GM18873 (cell line): ENCODE measurements around the gene CRYAA.
A peak's percentile ranks its signal among the peaks of the same experiment; 100 is the strongest.
"Not testable (repeated sequence)": the region's sequence is repeated elsewhere in the genome, so short reads cannot be mapped to it uniquely, and the experiment has no call there.

Experiments
- ATAC-seq: cut with Tn5 transposase; IDR thresholded peaks from one replicate; pipeline ENCODE4 v1.9.1; 2021; ENCODE audit warnings: mild to moderate bottlenecking, moderate library complexity, moderate number of reproducible peaks; ENCODE audit not compliant: unreplicated experiment, low FRiP score

Gene CRYAA

DNA sequence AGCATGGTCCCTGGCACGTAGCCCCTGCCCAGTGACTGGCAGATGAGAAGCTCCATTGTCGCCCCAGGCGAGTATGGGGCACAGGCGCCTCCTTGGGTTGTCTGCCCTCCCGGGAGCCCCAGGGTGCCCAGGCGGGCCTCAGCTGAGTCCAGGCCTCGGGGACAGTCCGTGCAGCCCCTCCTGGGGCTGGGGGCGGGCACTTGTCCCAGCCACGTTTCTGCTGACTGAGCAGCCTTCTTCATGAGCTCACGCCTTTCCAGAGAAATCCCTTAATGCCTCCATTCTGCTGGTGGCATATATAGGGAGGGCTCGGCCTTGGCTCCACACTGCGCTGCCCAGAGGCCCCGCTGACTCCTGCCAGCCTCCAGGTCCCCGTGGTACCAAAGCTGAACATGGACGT is at the start of gene CRYAA:
CRYAA (plus strand) TSS at position 301 of the 400 bp plus-strand sequence; CDS start at position 393, 92 bp downstream.
- not testable (repeated sequence) for ATAC-seq

- ATAC-seq: not testable (repeated sequence)
Measured at GRCh38 chr21:43130094-43130493, 38.7 kb upstream of the CRYAA start.

GRCh38 chr21:43134520-43134919 is 34.3 kb upstream of the CRYAA start:
- ATAC-seq: not testable (repeated sequence)

DNA sequence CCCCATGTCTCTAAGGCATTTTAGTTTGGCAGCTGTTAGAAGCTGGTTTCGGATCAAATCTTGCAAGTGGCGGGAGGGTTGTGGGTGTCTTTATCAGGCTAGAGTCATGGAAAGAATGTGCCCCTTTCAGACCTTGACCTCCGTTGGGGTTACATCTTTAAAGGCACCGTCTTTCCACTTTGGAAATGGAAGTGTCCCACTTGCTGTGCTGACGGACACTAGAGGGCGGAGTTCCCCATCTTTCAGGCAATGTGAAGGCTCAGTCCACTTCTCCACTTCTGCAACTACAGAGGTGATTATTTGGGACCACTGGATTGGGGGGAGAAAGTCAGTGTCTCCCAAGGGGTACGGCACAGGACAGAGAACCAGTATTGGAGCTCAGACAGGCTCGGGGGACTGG is 29.9 kb upstream of the CRYAA start:
- not testable (repeated sequence) for ATAC-seq

DNA sequence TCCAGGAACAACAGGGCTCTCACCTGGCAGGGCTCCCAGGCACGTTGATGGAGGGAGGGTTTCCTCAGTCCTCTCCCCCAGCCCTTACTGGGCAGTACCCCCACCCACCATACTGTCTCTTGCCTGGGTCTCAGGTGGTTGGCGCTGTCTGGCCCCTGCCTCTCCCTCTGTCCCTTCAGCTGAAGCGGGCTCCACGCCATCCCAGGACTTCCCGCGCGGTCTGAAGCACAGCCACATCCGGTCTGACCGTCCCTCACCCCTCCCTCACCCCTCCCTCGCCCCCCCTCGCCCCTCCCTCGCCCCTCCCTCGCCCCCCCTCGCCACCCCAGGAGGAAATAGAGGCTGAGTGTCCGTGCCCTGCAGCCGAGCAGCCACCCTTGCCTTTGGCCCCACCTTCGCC is 27.4 kb upstream of the CRYAA start:
- not testable (repeated sequence) for ATAC-seq

GRCh38 chr21:43146637-43147036 is 22.2 kb upstream of the CRYAA start:
- ATAC-seq: not testable (repeated sequence)

GRCh38 chr21:43147999-43148398 is 20.8 kb upstream of the CRYAA start:
- ATAC-seq: not testable (repeated sequence)

DNA sequence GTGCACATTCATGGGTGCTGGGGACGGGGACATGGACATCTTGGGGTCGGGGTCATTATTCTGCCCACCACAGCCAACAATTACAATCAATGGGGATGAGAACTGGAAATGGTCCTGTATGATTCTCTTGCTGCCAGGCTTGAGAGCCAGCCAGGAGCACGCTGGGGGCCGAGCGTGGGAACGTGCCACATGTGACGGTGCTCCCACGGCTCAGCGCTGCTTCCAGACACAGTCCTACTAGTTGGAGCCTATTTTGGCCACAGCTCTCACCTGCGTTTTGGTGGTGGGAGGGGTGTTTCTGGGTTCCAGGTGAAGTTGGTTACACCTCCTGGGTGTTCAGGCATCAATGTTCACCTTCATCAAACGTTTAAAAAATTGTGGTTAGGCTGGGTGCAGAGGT is 19.5 kb upstream of the CRYAA start:
- ATAC-seq: not testable (repeated sequence)

- not testable (repeated sequence) for ATAC-seq
Measured at GRCh38 chr21:43153601-43154000, 15.2 kb upstream of the CRYAA start.

GRCh38 chr21:43159279-43160175 is 9.3 kb upstream of the CRYAA start:
- ATAC-seq: not testable (repeated sequence)

- ATAC-seq: not testable (repeated sequence)
Measured at GRCh38 chr21:43161826-43162707, 6.7 kb upstream of the CRYAA start.

- not testable (repeated sequence) for ATAC-seq
Measured at GRCh38 chr21:43162708-43163205, 6.1 kb upstream of the CRYAA start.

- peak; percentile 54 for ATAC-seq
Measured at GRCh38 chr21:43164823-43165222, 4.0 kb upstream of the CRYAA start.

- not testable (repeated sequence) for ATAC-seq
Measured at GRCh38 chr21:43165734-43166133, 3.1 kb upstream of the CRYAA start.

DNA sequence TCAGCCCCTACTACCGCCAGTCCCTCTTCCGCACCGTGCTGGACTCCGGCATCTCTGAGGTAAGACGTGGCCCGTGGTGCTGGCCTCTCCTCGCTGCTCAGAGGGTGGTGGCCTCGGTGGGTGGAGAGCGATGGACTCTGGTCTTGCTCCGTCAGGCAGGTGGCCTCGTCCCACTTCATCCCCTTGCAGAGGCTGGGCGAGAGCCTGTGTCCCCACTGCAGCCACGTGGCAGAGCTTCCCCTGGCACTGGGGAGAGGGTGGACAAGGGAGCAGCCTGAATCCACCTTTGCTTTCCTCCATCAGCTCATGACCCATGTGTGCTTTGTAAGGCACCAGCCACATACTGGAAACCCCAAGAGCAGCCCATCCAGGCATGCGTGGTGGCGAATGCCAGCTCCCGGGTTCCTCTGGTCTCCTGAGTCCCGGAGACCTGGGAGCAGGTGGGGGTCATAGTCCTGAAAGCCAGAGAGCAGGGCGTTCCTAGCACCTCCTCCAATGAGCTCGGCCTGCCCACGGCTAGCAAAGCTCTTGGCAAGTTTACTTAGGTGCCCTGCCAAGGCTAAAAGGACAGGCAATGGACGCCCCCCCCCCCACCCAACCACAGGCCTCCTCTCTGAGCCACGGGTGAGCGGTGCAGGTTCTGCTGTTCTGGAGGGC is 550 bp downstream of the CRYAA start:
- ATAC-seq: not testable (repeated sequence)

- ATAC-seq: not testable (repeated sequence)
Measured at GRCh38 chr21:43169891-43170290, 1.1 kb downstream of the CRYAA start.

GRCh38 chr21:43172812-43173211 is 4.0 kb downstream of the CRYAA start:
- ATAC-seq: not testable (repeated sequence)

DNA sequence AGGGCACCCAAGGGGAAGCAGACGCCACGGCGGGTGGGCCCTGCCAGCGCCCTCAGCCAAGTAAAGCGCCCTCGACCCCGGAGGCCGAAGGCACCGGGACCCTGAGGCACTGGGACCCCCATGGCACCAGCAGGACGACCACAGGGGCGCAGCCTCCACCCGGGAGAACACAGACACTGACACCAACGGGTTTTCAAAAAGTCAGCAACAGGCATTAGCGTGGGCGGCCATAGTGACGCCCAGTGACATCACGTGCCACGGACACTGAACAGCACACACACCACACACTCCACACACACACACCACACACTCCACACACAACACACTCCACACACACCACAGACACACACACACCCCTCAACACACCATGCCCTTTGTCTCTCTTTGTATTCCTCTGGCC is 4.6 kb downstream of the CRYAA start:
- not testable (repeated sequence) for ATAC-seq

GRCh38 chr21:43173930-43174329 is 5.1 kb downstream of the CRYAA start:
- ATAC-seq: not testable (repeated sequence)

GRCh38 chr21:43174998-43175397 is 6.2 kb downstream of the CRYAA start:
- not testable (repeated sequence) for ATAC-seq
